NOMO-1 treated with dmso at 0.1 percent for 144 hours (cell line): Measurements from ENCODE around the gene LMO2.

Source experiments
- DNase-seq: peaks from one replicate; lab custom pipeline; 2025; ENCODE audit not compliant: unreplicated experiment; lab: John Stamatoyannopoulos, UW

LMO2 gene

GRCh38 chr11:33915526-33915925 lies 23.6 kb upstream of the LMO2 start:
- no peak for DNase-seq

GRCh38 chr11:33913991-33914390 lies 22.1 kb upstream of the LMO2 start:
- no peak for DNase-seq

DNA sequence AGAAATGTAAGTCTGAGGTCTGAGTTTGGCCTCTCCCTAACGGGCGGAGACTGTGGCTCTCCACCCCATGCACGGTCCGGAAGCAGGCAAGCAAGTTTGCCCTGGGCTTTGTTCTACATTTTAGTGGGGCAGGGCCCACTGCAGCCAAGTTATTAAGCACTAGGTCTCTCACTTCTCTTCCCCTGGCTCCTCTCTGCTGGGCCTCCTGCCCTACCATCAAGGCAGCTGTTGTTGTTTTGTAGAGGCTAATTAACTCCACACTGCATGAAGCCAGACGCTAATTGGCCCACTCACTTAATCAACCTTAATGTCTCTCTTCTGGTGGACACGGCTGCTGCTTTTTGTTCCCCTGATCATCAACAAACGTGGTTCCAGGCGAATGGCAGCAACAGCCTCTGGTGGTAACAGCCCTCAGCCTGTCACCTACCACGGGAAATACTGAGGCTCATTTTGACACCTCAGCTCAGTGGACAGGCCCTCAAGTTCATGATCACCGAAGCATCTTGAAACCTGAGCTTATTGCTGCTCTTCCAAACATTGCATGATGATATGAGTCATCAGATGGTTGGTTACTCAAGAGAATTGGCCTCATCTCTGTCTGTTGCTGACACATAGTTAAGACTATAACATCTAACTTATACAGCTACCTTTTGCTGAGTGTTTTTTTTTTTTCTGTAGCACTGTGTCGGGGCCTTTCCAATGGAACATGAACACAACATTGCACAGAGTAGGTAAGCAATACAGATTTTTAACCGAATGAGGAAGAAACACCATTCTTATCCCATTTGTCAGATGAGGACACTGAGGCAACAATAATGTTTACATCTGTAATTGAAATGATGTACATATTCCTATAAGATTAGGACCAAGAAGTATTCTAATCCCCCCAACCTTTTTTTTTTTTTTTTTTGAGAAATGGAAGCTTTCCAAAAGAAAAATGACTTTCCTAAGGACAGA lies 20.8 kb upstream of the LMO2 start:
- DNase-seq = peak; percentile 79

DNA sequence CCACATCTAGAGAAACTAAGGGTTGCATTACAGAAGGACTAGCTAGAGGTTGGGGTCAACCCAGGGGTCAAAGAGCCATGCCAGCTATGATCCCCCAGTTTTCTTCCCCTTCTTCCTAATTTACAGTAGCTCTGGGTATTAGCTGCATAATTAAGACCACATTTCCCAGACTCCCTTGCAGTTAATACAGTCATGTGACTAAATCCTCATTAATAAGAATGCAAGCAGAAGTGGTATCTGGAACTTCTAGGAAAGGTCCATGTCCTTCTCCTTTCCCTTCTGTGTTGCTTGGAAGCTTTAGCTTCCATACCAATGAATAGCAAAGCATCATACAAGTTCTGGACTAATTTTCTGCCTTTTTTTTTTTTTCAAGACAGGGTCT lies 19.1 kb upstream of the LMO2 start:
- no peak for DNase-seq

DNA sequence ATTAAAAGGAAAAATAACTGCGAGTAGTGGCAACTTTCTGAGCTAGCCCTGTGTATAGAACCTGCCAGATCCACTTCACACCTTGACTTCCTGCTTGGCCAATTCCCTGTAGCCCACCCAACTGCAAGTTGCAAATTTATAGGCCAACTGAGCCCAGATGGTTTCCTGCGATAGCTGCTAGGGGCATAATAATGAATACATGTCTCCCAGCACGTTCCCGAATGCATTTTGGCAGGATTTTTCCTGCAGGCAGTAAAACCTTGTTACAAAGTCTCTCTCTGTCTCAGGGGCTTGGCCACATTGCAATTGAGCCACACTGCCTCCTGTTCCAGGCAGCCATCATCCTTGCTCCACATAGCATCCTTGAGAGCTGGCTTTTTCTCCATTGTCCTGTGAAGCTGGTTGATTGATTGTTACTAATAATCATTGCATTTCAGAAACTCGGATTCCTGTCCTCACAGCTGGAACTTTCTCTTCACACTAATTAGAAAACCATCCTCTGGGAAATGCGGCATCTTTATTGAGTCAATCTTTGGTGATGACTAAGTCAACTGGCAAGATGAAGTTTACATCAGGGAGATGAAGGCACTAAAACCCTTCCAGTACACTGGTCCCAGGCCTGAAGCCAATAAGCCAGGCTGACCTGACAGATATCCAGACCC lies 18.6 kb upstream of the LMO2 start:
- no peak for DNase-seq

GRCh38 chr11:33909552-33909951 lies 17.7 kb upstream of the LMO2 start:
- no peak for DNase-seq

GRCh38 chr11:33909150-33909549 lies 17.3 kb upstream of the LMO2 start:
- DNase-seq = peak; percentile 9

- DNase-seq = peak; percentile 15
Observed at GRCh38 chr11:33907421-33907820, 15.5 kb upstream of the LMO2 start.

DNA sequence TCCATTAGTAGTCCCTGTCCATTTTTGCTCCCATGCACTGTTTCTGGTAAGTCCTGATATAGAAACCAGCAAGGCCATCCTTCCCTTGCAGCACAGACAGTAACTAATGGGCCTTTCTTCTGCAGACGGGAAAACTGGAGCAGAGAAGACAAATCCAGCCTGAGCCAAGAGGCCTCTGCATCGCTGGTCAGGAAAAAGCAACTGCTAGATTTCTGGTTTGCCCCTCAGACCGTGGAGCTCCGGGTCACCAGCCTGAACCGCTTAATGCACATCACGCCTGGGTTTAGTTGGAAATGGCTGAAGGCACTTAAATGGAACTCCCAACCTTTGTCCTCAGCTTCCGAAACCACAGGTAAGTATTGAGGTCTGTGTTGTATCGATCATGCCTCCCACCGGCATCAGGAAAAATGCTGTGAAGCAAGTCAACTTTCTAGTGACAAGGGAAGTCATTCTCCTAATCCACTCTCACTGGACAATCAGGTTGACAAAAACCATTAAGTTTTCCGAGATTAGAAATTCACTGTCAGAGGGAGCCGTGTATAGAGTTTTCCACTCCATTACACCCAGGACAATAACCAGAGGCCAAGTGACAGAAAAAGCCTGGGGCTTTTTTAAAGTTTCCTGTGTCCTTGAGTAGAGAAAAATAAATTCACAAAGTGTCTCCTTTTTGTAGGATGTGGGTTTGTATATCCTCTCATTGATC lies 14.8 kb upstream of the LMO2 start:
- no peak for DNase-seq

DNA sequence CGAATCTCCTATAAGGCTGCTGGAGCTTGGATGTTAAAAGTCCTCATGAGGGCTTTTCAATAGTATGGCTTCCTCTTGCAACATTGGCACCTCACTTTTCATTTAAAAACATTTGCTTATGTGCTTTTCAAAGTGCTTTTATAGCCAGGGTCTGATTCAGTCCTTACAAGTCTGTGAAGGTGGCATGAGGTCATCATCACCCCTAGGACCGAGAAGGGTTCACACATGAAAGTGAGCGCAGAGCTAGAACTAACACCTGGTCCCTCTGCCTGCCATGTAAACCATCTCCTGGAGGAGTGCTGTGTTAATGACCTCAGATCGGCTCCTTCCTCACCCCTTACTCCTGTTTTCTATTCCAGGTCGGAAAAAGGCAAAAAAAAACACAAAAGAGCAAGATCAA lies 12.2 kb upstream of the LMO2 start:
- DNase-seq = no peak

DNA sequence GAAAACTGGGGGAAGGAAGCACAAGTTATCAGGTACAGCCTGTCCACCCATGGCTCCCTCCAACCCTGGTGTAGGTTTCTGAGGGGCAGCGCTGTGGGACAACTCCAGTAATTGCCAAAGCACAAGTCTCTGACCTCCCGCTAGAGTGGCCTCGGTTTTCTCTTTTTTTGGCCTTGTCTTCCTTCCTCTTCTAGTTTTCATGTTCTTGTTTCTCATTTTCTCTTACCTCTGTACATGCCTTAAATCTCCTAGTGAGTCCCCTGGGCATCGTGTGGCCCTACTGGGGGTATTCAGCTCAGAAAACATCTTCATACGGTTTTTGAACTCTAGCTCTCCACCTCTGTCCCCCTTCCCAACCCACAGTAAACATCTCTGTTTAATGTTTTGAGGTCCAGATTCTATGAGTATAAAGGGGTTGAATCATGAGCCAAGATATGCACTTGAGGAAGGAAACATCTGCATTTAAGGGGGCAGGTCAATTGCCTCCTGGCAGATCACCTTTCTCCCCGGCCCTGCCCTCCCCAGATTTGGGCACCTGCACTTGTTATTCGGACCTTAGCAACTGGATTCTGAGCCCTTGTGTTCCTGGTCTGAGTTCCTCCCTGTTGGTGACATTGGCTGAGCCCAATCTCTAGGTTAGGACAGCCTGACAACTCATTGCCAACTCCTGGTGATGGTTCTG lies 8.4 kb upstream of the LMO2 start:
- peak; percentile 19 for DNase-seq

DNA sequence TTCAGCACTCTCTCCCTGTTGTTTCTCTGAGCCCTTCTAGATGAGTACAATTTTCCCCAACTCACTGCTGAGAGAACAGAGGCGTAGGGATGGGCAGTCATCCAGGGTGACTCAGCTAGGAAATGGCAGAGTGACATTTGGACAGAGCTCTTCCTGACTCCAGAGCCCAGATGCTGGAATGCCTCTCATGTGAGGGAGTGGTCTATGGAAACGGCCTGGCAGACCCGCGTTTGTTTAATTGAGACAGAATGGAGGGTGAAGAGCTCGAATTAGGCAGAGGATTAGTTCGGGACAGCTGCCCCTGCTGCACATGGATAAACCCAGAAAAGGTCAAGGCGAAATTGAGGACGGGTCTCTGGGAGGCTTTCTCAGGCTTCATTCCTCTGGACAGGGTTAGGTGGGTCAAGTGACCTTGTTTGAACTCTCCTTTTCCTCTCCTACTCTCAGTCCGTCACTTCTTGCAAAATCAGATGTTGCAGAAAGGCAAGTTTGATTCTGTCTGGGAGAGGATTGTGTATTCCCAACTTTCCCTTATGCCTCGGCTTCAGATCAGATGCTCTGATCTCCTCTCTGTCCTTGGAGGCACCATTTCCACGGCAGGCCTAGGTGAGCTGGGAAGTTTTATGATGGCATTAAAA lies 7.6 kb upstream of the LMO2 start:
- no peak for DNase-seq

DNA sequence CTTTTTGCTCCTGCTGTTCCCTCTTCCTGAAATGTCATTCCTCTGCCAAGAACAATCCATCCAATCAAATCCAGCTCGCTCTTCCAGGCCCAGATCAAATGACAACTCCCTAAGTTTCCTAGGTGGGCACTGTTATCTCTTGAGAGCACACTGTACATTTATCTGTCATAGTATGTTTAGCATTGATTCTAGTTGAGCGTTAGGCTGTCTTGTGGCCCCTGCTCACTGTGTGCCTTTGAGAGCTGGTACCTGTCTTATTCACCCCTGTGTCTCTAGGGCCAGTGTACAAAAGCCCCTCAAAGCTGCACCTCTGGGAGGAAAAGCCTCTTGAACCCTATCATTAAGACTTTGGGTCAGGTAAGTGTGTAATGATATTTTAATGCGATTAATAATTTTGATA lies 7.1 kb upstream of the LMO2 start:
- no peak for DNase-seq

- DNase-seq = peak; percentile 36
Observed at GRCh38 chr11:33897761-33898375, 6.0 kb upstream of the LMO2 start.

- no peak for DNase-seq
Observed at GRCh38 chr11:33896911-33897310, 5.0 kb upstream of the LMO2 start.

DNA sequence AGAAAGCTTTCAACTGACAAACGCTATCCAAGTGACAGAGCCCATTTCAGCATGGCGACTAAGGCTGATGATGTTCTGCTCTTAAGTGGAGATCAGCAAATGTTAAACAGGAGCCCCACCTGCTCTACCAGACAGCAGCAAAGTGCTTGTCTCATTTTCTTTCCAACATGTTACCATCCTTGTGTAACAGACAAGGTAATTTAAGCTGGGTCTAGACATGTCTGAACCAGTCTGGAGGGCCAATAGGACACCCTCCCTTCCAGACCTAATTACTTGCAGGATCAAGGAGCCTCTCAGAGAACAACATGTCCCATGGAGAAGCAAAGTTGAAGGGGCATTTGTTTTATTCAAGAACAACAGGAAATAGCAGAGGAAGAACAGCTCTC lies 3.9 kb upstream of the LMO2 start:
- DNase-seq = no peak

- DNase-seq = no peak
Observed at GRCh38 chr11:33894398-33894746, 2.5 kb upstream of the LMO2 start.

- DNase-seq = peak; percentile 97
Observed at GRCh38 chr11:33893711-33894397, 2.0 kb upstream of the LMO2 start.

DNA sequence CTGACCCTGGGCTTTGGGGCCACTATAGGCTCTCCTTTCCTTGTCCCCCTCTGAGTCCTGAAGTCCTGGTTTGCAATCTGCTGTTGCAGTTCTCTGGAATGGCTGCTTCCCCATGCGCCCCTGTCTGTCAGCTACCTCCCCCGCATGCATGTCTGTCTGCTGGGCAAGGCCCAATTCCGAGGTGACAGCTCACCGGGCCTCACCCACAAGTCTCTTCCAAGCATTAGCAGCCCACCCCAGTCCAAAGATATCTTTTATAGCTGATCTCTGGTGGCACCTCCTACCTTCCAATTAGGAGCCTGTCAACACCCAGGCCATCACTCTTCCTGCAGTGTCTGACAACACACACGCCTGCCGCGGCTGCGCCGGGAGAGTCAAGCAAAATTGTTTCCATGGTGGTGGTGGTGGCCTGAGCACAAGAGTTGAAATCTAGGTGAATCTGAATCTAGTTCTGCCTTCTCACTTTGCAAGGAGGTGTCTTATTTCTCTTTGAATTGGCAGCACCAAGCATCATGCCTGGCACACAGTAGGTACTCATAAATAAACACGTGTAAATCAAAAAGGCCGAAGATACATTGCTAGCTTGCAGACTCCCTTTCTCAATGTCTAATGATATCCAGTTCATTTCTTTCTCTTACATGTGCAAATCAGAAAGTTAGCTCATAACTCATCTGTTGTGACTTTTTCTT lies 1.2 kb upstream of the LMO2 start:
- peak; percentile 43 for DNase-seq
